Kidney (tissue), 14 donors: ENCODE results near the gene HAPLN2. TPM values are rescaled to one million over a fixed set of nuclear protein-coding genes. Genes with fewer than 3 reads are reported as not detected.

ENCODE experiments used
- DNase-seq, 5 donors: peaks; one replicate each; pipeline ENCODE4 v3.0.0-alpha.2; 2013 to 2020
- FAIRE-seq: peaks from 2 replicates; lab custom pipeline; 2012; peaks lifted over from hg19 to GRCh38; lab: Jason Lieb, UNC
- H3K27ac ChIP-seq, 2 donors: one replicate each; pipeline ENCODE4 v1.7.0; 2013; ENCODE audit warnings: low read depth in 2 of 2, low read length in 2 of 2, inconsistent platforms in 1 of 2
- H3K27me3 ChIP-seq: one replicate; pipeline ENCODE4 v1.7.1; 2013; ENCODE audit warnings: low read length, inconsistent platforms; ENCODE audit not compliant: control insufficient read depth, insufficient read depth
- H3K36me3 ChIP-seq, 3 donors: one replicate each; pipeline versions ENCODE4 v1.7.0 to v1.7.1; 2013; ENCODE audit warnings: low read length in 3 of 3, control low read depth in 1 of 3, inconsistent platforms in 1 of 3; ENCODE audit not compliant: insufficient read depth in 3 of 3, control insufficient read depth in 2 of 3
- H3K4me1 ChIP-seq, 3 donors: one replicate each; pipeline versions ENCODE4 v1.7.0 to v1.7.1; 2013; ENCODE audit warnings: low read length in 3 of 3, inconsistent platforms in 1 of 3, low read depth in 1 of 3; ENCODE audit not compliant: control insufficient read depth in 2 of 3, insufficient read depth in 2 of 3
- H3K4me3 ChIP-seq, 3 donors: one replicate each; pipeline versions ENCODE4 v1.7.0 to v1.8.1; 2013; ENCODE audit warnings: low read length in 3 of 3, control low read depth in 1 of 3, inconsistent platforms in 1 of 3
- H3K9ac ChIP-seq, 3 donors: one replicate each; pipeline versions ENCODE4 v1.7.0 to v1.7.1; 2013; ENCODE audit warnings: low read length in 3 of 3, control low read depth in 1 of 3, inconsistent platforms in 1 of 3
- H3K9me3 ChIP-seq, 3 donors: one replicate each; pipeline versions ENCODE4 v1.7.0 to v1.7.1; 2013; ENCODE audit warnings: low read length in 3 of 3, control low read depth in 1 of 3, inconsistent platforms in 1 of 3; ENCODE audit not compliant: control insufficient read depth in 2 of 3, insufficient read depth in 1 of 3
- CTCF ChIP-seq: IDR thresholded peaks from 3 replicates; pipeline ENCODE4 v1.5.1; 2012; ENCODE audit warnings: mild to moderate bottlenecking, moderate library complexity, borderline replicate concordance; ENCODE audit not compliant: insufficient read depth; ENCODE audit errors: extremely low read depth
- intact Hi-C: fragments of 100-400 bp; cut with DNase I; formaldehyde crosslinking; loops from one replicate; pipeline ENCODE4 v1.11.1; 2022
- polyA plus RNA-seq: library from polyadenylated mRNA; stranded (reverse); fragments of 350-450 nt; fragmentation: Illumina TruSeq; extraction: RNeasy Lipid Tissue Mini Kit (QIAGEN cat#74804); gene quantifications from one replicate; pipeline ENCODE4 v1.2.3, GENCODE V29; 2014; ENCODE audit warnings: low read depth, low replicate concordance; ENCODE audit not compliant: insufficient read depth
- total RNA-seq: library from RNA; stranded (reverse); fragmentation: NEBNext Ultra II Directional; extraction: Animal tissue kit (Norgen Biotek cat#: 25700); gene quantifications from one replicate; pipeline ENCODE4 v1.2.1, GENCODE V29; 2021
- donor health status: control.
- donor health status: control.
- donor health status: control.
- donor health status: control.
- donor health status: control.
- donor health status: DM: yes; HTN: yes; CAD: no.
- donor health status: Normal renal cell carcinoma (clear cell type).

The HAPLN2 gene
- total and polyA plus RNA-seq, 2 donors from 2014 or later, result 0.30 to 1.9 TPM

DNA sequence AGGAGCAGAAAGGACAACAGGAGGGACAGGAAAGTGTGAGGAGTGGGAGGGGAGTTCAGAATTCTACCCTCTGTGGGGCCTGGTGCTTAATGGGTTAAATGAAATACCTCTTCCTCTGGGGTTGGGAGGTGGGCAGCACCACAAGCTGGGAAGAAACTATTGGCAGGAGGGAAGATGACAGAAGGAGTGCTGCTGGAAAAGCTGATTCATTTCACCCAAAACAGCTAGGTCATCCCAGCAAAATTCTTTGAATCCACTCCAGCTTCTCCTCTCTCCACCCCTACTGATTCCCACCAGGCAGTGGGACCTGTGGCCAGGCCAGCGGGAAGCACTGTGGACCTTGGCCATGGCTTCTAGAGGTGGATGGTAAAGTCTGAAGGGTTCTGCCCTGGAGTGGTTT lies 35.5 kb downstream of the HAPLN2 start:
- no peak overlapping the region for H3K9ac ChIP-seq
- H3K36me3 ChIP-seq, result no peaks in the 10 kb centered on the region
- intact Hi-C loops, result no loop called here
- H3K9me3 ChIP-seq, result no peaks in the 10 kb centered on the region
- TF ChIP-seq CTCF, result no peak
- DNase-seq (peak in 1 of 5 donors; percentile 30), FAIRE-seq (no peak)
- H3K27ac ChIP-seq, result no peak overlapping the region
- H3K4me3 ChIP-seq, result no peak overlapping the region
- peaks cover 25% of the 10 kb centered on the region for H3K27me3 ChIP-seq
- peaks cover 0 to 16% (median 9%) of the 10 kb centered on the region in 3 donors for H3K4me1 ChIP-seq

DNA sequence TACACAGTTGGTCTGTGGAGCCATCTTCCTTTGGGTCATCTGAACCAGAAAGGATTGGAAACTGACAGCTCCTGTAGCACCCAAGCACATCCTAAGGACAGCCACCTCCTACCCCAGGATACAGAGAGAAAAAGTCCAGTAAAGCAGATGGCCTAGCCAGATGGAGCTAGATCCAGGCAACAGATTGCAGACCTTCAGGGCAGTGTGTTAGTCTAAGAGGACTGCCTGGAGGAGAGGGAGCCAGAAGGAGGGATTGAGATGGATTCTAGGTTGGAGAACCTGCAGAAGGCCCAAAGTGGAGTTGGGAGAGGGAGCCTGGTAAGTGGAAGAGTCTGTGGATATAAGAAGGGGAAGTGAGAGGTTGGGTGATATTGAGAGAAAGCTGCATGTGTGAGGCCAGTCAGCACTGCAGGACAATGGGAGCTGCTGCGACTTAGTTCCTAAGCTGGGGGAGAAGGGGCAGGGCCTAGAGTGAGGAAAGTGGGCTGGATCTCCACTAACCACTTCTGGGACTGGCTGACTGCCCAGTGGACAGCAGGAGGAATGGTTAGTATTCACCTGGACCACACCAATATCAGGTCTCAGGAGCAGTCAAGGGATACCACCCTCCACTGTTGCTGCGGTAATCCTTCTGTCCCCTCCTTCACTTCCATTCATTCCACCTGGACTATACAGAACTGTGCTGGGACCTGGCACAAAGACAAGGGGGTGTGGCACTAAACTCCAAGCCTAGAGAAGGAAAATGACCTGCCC lies 36.1 kb downstream of the HAPLN2 start:
- Histone ChIP-seq H3K36me3 (no peaks in the 10 kb centered on the region), H3K4me1 (peaks cover 0 to 19% (median 9%) of the 10 kb centered on the region in 3 donors), H3K9ac (no peak overlapping the region), H3K4me3 (no peak overlapping the region), H3K27me3 (peaks cover 25% of the 10 kb centered on the region), H3K9me3 (no peaks in the 10 kb centered on the region), H3K27ac (no peak overlapping the region)
- no peak for FAIRE-seq
- no peak for TF ChIP-seq CTCF
- peak in 1 of 5 donors; percentile 28 for DNase-seq
- intact Hi-C loops, result no loop called here

DNA sequence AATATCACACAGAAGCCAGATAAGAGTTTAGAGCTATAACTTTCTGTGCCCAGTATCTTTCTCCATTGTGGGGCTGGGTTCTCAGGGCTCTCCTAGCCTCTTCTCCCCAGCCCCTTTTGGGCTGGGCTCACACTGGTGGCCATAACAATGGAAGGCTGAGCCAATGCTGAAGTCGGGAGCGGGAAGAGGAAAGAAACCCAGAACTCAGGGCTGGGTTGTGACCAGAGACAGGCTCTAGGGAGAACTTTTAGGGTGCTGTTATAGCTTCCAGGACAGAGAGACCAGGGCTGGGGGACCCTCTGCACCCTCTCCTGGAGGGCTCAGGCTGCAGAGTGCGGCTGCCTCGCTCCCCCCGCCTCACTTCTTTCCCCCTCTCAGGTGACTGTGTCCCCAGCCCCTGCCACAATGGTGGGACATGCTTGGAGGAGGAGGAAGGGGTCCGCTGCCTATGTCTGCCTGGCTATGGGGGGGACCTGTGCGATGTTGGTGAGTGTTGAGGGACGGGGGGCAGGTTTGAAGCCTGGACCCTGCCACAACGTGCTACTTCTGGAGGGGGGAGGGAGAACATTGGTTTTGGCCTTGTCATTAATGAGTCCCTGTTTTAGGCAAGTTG lies 36.8 kb downstream of the HAPLN2 start:
- H3K27ac ChIP-seq, result no peak overlapping the region
- H3K4me1 ChIP-seq, result peaks cover 0 to 22% (median 9%) of the 10 kb centered on the region in 3 donors
- intact Hi-C loops, result no loop called here
- H3K36me3 ChIP-seq, result no peaks in the 10 kb centered on the region
- DNase-seq (peak in 2 of 5 donors; percentile 49 to 55), FAIRE-seq (no peak)
- H3K27me3 ChIP-seq, result peaks cover 25% of the 10 kb centered on the region
- H3K9ac ChIP-seq, result no peak overlapping the region
- no peak for TF ChIP-seq CTCF
- H3K9me3 ChIP-seq, result no peaks in the 10 kb centered on the region
- no peak overlapping the region for H3K4me3 ChIP-seq
